GM20431 (cell line): ENCODE data around the gene AAMP.

Source experiments
- in situ Hi-C: fragments of 300-500 bp; cut with MseI, MboI; formaldehyde crosslinking; loops from one replicate; pipeline ENCODE4 v1.15.0; 2020; ENCODE audit warnings: low sequenced_read_pairs; ENCODE audit not compliant: unreplicated experiment

Gene AAMP

DNA sequence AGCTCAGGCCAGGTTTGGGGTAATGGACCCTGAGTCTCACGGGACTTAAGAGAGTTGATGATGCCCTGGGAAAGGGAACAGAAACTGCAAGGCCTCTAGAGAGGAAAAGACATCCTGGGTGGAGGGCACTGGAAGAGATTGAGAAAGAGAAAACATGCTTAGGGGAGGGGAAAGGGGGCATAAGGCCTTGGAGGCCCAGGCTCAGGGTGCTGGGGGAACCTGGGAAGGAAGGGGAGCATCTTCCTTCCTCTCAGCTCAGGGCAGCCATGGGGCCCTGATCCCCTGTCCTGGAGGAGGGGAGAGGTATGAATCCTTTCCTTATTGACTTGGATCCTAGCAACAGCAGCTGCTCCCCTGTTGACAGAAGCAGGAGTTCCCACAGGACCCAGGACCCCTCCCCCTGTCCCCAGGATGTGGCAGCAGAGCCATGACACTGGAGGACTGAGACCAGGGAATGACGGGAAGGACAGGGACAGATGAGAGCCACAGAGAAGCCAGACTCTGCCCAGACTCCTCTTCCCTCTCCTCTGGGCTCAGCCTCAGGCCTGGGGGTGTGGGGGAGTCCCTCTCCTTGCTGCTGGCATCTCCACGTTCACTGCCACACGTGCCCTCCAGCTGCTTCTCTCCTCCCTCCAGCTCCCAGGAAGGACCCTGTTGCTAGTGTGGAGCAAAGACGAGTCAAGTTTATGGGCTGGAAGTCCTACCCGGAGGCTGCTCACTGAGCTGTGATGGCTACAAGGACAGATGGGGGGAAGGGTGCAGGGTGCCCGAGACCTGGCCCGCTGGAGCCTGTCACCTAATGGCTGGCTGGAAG, 8.3 kb downstream of the AAMP start:
- in situ Hi-C loops, result no loop called here

DNA sequence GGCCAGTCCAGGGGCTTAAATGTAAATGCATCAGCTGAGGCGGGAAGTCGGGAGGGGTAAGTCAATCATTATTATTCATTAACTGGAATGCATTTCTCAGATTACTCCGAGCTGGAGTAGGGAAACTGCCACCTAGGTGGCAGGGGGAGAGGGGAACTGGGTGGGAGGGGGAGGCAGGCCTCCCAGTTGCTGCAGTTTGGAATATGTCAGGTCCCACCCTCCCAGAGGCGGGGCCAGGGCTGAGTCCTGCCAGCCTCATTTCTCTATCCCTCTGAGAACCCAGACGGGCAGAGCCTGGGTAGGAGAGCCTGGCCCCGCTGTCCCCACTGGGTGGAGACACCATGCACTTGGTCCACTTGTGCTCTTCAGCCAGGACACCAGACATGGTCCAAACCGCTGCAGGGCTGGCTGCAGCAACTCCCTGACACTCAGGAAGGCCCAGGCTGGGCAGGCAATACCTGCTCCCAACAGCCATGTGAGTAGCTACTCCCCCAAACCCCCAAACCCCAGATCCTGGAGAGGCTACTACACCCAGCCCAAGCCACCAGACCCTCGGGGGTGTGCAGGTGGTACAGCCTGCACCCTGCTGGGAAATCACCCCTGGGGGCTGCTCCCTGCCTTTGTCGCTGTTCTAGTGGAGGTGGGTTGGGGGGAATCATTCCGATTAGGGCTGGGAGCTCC, 9.1 kb downstream of the AAMP start, which contains the start of gene GPBAR1:
Gene GPBAR1, plus strand, starts transcription at position 274 of the 681 bp plus-strand sequence. CDS start 1,710 bp downstream, outside the sequence.
- in situ Hi-C loops, result no loop called here

DNA sequence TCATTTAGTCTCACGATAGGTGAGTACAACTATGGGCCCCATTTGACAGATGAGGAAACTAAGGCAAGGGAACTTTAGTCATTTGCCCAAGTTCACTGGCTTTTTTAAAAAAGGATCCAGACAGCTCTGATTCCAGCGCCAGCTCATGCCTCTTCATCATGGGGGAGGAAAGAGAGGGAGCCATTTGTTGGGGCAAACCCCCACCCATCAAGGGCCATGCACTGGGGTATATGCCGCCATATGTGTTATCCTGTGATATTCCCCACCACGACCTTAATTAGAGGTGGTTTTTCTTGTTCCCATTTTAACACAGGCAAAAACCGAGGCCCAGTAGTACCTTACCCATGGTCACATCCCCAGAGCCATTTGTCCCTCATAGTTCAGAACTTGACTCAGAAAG, 9.8 kb downstream of the AAMP start:
- in situ Hi-C loops, result no loop called here

DNA sequence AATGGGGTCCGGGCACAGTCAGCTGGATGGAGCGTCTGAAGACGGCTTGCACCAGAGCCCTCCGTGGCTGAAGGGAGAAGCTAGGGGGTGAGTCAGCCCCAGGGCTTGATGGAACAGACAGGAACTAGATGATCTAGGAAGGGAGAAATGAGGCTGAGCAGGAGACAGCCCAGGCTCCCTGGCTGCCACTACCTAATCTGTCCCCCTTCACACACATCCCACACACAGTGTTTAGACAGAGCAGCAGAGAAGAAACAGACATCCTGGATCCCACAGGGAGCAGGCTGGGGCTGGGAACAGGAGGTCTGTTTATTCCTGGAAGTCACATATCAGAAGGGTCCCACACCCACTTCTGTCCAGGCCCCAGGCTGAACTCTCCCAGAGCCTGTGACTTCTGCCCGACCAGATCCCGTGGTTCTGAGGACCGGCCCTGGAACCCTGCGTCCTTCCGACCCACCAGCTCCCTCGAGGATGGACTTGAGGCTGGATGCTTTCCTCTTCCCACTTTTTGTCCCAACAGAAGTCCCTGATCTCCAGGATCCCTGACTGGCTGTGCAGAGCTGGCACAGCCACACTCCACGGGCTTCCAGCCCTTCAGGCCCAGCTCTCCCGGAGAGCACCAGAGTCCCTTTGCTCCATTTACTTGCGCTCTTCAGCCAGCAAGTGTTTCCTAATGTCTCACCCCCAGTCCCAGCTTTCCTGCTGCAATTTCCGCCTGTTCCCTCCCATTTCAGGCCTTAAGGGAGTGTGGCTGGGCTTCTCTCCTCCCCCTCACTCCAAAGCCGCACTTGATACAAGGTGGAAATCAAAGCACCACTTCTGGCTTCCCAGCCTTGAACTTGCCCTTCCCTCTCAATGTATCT, 10.6 kb downstream of the AAMP start:
- in situ Hi-C loops, result loop anchor here (10.0 kb wide), 1 partner anchor 75 kb away; no protein-coding TSS in a partner anchor

DNA sequence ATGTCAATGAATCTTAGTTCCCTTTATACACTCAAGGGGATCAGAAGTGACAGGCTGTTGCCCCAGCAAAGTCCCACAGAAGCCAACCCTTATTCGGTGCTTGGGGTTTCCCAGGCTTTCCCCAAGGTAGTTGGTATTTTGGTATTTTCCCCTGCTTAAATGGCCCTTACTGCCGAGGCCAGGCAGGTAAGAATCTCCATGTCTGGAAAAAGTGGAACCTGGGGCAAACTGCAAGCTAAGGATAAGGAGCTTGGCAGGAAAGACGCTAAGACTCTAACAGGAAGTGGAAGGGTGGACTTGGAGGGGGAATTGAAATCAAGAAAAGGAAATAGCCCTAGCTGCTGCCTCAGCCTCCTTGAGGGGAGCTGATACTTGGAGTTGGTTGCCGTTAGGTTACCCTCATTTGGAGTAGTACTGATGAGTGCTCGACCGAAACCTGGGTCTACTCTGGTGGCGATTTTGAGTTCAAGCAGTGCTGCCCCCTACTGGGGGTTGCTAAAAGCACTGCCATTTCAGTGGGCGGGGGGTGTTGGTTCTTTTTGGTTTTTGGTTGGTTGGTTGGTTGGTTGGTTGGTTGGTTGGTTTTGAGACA, 12.5 kb downstream of the AAMP start:
- in situ Hi-C loops, result loop anchor here (10.0 kb wide), 1 partner anchor 73 kb away; no protein-coding TSS in a partner anchor

DNA sequence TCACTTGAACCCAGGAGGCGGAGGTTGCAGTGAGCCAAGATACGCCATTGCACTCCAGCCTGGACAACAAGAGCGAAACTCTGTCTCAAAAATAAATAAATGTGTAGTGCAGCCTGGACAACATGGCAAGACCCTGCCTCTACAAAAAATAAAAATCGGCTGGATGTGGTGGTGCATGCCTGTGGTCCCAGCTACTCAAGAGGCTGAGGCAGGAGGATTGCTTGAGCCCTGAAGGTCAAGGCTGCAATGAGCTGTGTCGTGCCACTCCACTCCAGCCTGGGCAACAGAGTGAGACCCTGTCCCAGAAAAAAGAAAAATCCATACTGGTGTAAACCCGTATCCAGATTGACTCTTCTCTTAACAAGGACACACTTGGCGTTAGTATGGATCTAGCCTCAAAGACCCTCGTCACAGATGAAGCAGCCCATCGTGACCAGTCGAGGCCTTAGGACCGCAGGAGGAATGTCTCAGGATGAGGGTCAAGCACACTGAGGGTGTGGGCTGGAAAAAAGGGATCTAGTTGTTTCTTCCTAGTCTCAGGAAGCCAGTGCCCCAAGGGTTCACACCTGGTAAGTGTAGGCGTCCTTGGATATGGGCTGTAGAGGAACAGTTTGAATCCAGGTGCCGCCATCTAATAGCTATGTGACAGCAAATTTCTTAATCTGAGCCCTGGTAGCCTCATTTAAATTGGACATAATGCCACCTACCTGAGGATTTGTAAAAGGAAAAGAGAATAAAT, 13.2 kb downstream of the AAMP start:
- in situ Hi-C loops, result loop anchor here (10.0 kb wide), 1 partner anchor 72 kb away; no protein-coding TSS in a partner anchor

DNA sequence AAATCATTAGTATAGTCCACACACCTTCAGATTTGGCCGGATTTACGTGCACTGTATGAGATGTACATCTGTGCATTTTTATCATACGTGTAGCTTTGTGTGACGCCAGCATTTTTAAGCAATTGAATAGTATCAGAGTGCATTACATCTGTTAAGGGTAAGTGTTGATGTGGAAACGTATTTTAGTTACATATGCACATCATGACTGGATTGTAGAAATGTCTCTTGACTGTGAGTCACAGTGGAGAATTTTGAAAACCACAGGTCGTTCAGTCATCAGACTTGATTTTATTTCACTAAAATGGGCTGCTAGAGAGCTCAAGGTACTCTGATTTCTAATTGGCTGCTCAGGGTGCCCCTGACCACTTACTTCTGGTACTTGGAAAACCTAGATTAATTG, 14.5 kb downstream of the AAMP start:
- in situ Hi-C loops, result loop anchor here (10.0 kb wide), 1 partner anchor 71 kb away; no protein-coding TSS in a partner anchor

DNA sequence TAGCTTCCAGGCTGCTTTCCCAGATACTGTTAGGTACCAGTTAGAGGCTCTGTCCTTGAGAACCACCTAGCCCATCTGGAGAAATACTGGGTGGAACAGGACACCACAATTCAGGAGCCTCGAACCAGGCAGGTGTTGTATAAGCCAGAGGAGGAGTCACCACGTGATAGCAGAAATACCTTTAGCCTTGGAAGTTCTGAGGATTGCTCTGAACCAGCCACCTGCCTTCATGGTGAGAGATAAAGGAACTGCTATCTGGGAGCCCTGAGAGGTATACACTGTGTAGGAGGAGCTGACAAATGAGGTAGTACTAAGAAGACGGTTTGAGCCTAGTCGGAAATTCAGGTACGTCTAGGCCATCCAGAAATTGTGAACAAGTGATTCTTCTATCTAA, 16.7 kb downstream of the AAMP start:
- in situ Hi-C loops, result loop anchor here (10.0 kb wide), 1 partner anchor 68 kb away; no protein-coding TSS in a partner anchor

DNA sequence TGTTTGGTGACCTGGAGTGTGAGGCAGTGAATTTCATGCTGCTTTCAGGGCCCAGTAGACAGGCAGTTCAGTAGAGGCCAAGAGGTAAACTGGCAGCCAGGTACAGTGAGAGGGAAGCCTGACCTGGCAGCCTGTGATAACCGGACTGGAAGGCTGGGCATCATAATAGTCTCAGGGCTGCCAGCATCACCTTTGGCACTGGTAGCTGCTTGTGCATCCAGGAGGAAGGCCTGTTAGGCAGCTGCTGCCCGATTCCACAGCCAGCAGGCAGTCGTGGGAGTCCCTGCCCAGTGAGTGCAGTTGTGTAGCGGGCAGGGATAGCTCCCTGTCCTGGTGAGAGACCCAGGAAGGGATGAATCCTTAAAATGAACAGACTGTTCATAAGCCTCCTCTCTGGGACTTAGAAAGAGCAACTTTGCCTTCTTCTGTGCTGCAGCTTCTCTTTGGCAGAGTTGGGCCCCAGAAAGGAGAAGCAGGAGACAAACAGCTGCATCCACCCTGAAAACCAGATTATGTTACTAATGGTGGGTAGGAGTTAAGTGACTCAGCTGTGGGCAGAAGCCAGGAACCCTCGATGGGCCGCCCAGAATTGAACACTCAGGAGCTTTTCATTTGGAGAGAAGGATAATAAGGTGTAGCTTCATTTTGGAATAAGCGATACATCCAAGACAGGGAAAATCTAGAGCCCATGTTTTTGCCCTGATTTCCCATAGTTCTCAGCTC, 17.3 kb downstream of the AAMP start:
- in situ Hi-C loops, result loop anchor here (10.0 kb wide), 1 partner anchor 68 kb away; no protein-coding TSS in a partner anchor

DNA sequence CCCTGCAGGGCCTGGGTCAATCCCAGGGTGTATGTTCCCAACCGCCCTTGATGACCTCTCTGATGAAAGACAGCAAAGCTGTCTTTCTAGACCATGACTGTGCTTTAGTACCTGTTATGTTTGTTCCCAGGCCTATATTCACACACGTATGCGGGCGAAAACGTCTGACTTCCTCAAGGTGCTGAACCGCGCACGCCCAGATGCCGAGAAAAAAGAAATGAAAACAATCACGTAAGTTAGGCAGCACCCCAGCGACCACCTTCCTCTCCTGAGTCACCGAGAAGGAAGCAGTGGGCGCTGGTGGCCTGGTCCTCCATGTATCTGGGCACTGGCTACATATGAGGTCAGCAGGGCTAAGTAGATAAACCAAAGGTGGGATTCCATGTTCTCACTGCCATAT, 20.2 kb downstream of the AAMP start:
- in situ Hi-C loops, result loop anchor here (10.0 kb wide), 1 partner anchor 65 kb away; no protein-coding TSS in a partner anchor

DNA sequence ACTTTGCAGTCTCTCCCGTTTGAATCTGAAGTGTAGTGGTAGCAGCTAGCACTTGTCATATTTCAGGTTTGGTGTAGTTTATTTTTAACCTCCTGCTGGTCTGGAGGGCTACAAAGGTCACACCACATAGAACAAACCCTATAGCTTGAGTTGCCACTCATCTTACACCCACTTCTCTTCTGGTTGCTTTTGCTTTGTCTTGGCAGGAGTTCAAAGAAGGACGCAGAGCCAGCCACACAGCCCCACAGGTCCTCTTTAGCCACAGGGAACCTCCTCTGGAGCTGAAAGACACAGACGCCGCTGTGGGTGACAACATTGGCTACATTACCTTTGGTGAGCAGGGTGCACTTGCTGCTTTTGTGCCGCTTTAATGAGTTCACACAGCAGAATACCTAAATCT, 24.7 kb downstream of the AAMP start:
- in situ Hi-C loops, result no loop called here

DNA sequence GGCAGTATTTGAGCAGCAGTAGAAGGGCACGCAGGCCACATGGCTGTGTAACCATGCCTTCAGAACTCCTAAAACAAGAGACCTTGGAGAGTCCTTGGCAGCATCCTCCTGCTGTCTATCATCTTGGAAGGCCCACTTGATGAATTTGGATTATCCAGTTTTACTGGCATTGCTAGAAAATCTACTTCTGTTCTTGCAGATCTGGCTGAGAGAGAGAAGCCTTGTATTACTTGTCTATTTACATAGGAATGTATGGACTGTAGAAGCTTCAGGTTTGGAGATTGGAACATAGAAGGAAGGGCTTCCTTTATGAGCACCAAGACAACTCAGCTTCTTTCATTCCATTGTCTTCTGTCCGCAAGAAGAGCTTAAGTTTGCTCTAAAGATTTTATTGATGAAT, 25.3 kb downstream of the AAMP start:
- in situ Hi-C loops, result no loop called here

DNA sequence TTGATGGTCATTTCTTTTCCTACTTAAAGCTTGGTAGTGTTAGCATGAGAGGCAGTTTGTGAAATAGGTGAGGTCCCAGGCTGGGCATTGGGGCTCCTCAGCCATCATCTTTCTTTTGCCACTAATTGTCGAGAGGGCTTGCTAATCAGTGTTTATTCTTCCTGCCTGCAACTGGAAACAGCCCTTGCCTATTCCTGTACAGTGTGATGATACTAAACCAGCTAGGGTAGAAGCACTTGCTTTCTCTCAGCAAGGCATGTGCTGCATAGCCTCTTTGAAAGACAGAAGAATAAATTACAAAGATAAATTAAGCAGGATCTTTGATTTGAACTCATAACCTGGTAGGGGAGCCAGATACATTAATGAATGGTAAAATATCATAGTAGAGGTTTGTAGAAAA, 25.7 kb downstream of the AAMP start:
- in situ Hi-C loops, result no loop called here

DNA sequence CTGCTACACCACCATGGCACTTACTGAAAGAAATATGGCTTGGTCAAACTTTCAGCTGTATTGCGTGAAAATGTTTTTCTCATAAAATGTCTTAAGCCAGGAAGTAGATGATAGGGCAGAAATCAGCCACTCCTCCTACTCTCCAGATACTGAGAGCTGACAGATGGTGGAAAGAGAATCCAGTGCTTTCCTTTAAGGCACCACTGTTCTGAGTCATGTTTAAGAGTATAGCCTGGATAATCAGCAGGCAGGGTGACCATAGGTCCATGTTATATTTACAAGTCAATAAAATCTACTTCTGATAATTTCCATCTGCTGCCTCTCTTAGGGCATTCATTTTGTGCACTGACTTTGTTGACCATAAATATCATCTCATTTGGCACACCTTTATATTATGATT, 31.1 kb downstream of the AAMP start:
- in situ Hi-C loops, result no loop called here

DNA sequence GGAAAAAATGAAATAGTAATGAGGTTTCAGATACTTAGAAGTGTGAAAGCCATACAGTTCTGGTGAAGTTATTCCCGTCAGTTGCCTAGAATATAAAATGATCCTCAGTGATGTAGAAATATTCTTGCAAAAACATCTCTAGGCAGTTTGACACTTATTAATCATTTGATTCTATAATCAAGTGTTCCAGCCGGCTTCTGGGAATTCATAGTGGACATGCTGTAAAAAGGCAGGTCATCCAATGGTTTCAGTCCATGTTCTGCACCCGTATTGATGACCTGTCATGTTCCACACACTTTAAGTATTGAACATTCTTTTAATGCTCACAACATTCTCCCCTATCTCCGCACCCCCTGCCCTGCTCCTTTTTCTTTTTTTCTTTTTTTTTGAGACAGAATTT, 33.1 kb downstream of the AAMP start:
- in situ Hi-C loops, result no loop called here

DNA sequence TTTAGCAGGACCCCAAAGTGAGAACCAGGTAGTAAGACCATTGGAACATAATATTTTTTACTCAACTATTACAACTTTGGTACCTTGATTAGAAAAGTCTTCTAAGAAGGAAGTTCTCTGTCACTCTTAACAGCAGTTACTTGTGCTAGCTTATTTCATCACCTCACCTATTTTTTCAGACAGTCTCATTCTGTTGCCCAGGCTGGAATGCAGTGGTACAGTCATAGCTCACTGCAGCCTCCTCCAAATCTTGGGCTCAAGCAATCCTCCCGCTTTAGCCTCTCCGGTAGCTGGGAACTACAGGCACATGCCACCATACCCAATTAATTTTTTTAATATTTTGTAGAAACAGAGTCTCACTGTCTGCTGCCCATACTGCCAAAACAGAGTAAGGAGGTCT, 34.9 kb downstream of the AAMP start:
- in situ Hi-C loops, result no loop called here

DNA sequence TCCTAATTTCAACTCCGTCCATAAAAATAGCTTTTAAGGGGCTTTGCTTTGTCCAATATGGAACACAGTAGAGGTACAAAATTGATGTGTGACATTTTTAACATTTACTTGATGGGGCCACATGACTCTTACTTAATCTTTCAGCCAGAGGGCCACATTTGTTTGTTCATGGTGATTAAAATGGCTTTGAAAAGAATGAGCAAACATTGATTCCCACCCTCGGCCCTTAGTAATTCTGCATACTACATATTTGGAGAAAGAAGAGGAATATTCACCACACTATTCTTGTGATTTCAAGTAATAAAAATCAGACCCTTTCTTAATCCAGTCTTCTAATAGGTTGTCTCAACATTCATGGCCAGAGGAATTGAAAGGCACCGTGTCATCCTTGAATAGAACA, 35.4 kb downstream of the AAMP start:
- in situ Hi-C loops, result no loop called here

DNA sequence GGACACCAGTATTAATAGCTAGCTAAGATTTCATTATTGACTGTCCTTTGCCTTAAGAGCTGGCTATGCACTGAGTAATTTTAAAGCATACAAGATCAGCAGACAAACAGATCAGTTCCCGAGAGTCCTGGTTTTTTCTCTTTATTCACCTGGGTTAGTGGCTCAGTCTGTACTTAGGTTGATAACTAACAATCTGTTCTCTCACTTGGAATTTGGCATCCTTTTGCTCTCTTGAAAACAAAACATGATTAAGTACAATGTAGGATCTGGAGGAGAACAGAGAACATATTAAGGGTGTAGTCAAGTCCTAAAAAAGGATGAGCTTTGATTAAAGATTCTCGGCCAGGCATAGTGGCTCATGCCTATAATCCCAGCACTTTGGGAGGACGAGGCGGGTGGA, 36.4 kb downstream of the AAMP start:
- in situ Hi-C loops, result no loop called here

DNA sequence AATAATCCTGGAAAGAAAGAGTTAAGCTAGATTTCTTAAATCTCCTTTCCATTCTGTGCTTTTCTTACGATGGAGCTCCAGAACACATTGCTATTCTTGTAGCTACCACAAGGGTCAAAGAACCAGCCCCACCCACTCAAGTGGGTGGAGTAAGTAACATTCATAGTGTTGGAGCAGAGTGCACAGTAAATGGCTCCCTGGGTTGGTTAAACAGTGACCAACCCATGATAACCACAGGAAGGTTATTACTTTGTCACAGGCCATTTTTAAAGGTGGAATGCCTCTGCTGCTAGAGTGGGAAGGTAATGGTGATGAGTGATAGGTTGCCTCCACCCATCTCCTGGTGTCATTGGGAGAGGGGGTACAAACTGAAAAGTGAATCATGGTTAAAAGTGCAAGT, 39.1 kb downstream of the AAMP start:
- in situ Hi-C loops, result no loop called here
